GM12892 (cell line): ENCODE data around the gene TFAP2E.

Source experiments
- POLR2A ChIP-seq: IDR thresholded peaks from 2 replicates; pipeline ENCODE4 v1.6.1; 2011; ENCODE audit warnings: low read depth, low read length, control low read depth
- POLR2AphosphoS5 ChIP-seq: IDR thresholded peaks from 2 replicates; pipeline ENCODE4 v1.6.1; 2011; ENCODE audit warnings: low read depth, low read length, control low read depth
- TAF1 ChIP-seq: IDR thresholded peaks from 2 replicates; pipeline ENCODE4 v1.6.1; 2011; ENCODE audit warnings: low read depth, mild to moderate bottlenecking, control low read depth, low read length, borderline replicate concordance

DNA sequence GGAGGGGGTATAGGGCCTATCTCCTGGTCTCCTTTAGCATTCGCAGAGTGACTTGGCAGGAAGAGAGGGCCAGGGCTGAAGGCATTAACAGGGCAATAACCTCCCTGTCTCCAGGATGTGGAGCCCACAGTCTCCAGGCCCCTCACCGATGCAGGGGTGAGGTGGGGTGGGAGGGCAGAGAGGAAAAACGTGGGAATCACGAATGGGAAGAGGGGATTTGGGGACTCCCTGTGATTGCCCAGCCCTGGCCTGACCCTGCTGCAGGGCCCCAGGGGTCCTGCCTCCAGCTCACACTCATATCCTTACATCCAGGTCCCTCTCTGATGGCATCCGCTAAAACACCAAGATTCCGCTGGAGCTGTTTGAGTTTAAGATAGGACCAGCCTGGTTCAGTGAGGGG, 14.6 kb downstream of the TFAP2E start:
- TF ChIP-seq POLR2AphosphoS5 (no peak), POLR2A (no peak), TAF1 (no peak)
